HG03432 (cell line): ENCODE data around the gene KDF1.

Experiments
- ATAC-seq: cut with Tn5 transposase; IDR thresholded peaks from one replicate; pipeline ENCODE4 v1.9.1; 2021; ENCODE audit warnings: mild to moderate bottlenecking, moderate library complexity; ENCODE audit not compliant: unreplicated experiment

KDF1 gene, protein sequence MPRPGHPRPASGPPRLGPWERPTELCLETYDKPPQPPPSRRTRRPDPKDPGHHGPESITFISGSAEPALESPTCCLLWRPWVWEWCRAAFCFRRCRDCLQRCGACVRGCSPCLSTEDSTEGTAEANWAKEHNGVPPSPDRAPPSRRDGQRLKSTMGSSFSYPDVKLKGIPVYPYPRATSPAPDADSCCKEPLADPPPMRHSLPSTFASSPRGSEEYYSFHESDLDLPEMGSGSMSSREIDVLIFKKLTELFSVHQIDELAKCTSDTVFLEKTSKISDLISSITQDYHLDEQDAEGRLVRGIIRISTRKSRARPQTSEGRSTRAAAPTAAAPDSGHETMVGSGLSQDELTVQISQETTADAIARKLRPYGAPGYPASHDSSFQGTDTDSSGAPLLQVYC

GRCh38 chr1:26959722-26960624 lies at the start of gene KDF1:
KDF1 (minus strand) TSS chr1:26960468; CDS start chr1:26952380, 8,088 bp downstream.
- no peak for ATAC-seq

GRCh38 chr1:27009601-27010197 lies 49.4 kb upstream of the KDF1 start:
- ATAC-seq: no peak

- no peak for ATAC-seq
These were observed 47.8 kb upstream of the KDF1 start for GRCh38 chr1:27007909-27008582.

DNA sequence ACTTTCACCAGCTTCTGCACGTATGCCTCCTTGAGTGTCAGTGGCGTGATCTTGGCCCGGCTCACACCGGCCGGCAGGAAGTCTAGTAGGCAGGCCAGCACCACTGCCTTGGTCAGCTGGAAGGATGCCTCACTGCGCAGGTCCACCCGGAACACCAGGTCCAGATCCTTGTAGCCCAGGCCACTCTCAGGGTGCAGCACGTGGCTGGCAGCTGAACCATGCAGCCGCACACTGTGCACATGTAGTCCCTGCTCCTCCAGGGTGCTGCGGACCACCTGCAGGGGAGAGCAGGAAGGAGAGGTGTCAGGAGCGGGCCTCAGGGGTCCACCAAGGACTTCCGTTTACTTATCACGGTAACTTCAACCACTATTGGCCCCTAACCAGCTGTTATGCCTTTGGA lies 46.4 kb upstream of the KDF1 start:
- no peak for ATAC-seq

DNA sequence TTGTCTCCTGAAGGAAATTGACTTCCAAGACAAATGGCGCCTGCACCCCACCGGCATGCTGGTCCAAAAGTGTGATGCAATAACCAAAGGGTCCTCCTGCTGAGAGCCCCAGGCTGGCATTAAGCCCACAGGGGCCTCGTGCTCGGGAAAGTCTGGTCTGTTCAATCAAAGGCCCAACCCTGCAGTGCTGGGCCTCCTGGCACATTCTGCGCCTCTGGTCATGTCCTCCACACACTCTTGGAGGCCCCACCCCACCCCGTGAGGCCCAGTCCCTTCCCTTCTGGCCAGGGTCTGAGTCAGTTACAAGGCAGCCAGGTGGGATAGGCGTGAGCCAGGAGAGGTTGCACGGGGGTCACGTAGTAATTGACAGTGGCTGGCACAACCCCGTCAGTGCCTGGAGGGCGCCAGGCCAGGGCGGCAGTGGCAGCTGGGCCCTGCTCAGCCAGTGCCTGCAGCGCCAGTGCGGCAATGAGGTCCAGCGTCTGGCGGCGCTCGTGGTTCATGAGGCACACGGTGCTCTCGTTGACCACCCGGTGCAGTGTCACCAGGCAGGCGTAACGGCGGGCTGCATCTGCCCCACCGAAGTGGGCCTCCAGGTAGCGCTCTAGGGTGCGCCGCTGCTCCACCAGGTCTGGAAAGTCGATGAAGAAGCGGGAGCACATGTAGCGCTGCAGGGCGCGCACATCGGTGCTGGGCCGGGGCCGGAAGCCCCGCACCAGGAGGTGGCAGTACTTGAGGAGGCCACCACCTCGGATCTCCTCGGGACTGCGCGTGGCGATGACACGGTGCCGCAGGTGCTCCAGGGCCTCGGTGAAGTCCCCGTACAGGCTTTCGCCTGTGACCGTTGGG lies 45.6 kb upstream of the KDF1 start:
- no peak for ATAC-seq

- no peak for ATAC-seq
These were observed 44.9 kb upstream of the KDF1 start for GRCh38 chr1:27005166-27005530.

DNA sequence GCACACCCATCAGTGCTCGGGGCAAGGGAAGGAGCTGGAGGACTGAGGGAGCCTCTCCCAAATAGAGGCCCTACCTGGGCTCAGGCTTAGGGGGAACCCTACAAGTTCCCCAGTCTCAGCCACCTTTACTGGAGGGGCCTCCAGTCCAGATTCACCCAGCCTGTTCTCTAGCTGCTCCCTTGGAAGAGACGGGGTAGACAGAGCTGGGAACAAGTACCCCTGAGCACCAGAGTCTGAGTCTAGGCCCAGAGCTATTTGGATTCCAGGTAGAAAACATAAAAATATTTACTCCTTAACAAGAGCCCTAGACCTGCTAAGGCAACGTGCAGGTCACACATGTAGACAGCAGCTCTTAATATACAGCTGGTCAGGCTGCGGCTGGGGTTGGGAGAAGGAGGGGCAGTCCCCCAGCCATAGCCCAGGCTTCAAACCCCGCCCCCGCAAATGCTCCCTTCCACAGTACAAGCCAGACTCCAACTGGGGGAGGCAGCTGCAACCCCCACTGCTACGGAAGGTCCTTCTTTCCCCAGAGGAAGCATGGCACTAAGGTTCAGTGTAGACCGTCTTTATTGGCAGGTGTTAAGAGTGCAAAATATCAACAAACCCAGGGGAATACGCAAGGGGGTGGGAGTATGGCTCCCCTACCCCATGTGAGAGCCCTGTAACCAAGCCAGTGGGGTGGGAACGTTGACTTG lies 44.4 kb upstream of the KDF1 start:
- no peak for ATAC-seq

GRCh38 chr1:27003745-27004470 lies 43.6 kb upstream of the KDF1 start:
- ATAC-seq: no peak

GRCh38 chr1:27001570-27002360 lies 41.5 kb upstream of the KDF1 start:
- ATAC-seq: peak; percentile 58

DNA sequence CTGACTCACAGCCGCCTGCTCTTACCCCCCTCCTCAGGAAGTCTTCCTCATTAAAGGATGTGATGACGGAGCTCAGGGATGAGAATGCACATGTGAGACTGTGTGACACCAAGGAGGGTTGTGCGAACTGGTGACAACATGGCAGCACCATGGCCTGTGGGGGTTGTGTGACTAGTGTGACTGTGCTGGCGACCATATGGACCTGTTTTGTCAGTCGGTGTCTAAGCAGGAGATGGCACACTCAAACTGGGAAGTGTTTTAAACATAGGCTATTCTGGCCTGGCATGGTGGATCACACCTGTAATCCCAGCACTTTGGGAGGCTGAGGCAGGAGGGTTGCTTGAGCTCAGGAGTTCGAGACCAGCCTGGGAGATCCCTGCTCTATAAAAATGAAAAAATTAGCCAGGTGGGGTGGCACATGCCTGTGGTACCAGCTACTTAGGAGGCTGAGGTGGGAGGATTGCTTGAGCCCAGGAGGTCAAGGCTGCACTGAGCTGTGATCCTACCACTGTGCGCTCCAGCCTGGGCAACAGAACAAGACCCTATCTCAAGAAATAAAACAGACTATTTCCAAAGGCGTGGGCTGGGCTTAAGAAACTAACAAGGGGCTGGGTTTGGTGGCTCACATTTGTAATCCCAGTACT lies 40.7 kb upstream of the KDF1 start:
- ATAC-seq: no peak

DNA sequence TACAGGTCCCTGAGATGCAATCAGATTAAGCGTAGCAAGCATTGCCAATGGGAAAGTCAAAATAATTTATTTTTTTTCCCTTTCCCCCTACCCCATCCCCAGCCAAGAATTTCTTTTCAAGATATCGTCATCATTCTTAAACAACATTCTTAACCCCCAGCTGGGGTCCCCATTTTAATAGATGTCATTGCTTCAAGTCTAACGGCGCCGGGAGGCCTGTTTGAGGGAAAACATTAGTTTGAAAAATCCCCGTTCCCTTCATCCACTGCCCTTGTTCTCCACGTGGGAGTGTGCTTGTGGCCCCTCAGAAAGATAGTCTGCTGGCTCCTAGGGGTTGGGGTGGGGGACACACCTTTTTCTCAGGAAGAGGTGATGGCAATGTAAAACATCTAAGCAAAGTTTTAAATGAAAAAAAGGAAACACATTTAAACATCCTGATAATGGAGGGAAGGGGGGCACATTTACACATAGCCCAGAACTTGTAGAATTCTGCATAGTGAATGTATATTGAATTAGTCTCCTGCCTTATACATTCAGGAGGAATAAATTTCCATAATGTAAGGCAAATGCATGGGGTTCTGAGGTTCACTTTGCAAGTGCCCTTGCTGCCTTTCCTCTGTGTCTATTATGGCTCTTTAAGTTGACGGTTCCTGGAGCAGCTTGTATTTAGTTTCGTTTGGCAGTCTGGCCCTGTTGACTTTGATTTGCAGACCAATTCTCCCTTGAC lies 40.0 kb upstream of the KDF1 start:
- no peak for ATAC-seq

- no peak for ATAC-seq
These were observed 39.2 kb upstream of the KDF1 start for GRCh38 chr1:26999440-26999987.

GRCh38 chr1:26998429-26999300 lies 38.4 kb upstream of the KDF1 start:
- ATAC-seq: no peak

DNA sequence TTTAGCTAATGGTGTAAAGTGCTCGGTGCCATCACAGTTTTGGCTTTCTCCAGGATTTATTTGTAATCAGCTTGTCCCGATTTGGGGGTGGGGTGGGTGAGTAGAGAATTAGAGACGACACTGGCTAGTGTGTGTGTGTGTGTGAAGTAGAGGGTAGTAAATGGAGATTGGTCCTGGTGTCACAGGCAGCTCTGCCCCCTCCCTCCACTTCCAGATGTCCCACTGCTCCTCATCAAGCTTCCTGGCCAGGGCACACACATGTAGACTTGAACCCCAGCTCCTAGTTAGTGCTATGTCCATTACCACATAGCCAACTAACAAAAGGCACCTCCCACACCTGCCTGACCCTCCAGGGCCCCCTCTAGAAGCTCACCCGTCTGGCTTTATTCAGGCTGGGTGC lies 36.4 kb upstream of the KDF1 start:
- no peak for ATAC-seq

DNA sequence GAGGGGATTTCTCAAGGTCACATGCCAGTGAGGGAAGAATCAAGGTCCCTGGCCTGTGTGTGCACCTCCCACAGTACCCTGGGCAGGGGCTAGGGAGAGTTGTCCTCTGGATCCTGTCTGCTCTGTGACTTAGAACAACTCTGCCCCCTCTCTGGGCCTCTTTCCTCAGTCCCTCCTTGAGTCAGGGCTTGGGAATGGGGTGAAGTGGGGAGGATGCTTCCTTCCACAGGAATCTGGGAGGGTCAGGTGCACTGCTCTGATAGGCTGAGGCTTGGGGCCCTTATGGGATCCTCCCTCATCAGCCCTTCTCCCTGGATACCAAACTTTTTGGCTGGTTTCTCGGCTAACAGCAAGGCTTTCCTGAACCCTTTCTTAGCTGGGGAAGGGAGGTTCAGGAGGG lies 35.8 kb upstream of the KDF1 start:
- ATAC-seq: no peak
